GM19467 (cell line): ENCODE data around the gene MICALL1.

Experiments used
- ATAC-seq: cut with Tn5 transposase; IDR thresholded peaks from one replicate; pipeline ENCODE4 v1.9.1; 2021; ENCODE audit warnings: mild to moderate bottlenecking, moderate library complexity; ENCODE audit not compliant: unreplicated experiment

The MICALL1 gene

DNA sequence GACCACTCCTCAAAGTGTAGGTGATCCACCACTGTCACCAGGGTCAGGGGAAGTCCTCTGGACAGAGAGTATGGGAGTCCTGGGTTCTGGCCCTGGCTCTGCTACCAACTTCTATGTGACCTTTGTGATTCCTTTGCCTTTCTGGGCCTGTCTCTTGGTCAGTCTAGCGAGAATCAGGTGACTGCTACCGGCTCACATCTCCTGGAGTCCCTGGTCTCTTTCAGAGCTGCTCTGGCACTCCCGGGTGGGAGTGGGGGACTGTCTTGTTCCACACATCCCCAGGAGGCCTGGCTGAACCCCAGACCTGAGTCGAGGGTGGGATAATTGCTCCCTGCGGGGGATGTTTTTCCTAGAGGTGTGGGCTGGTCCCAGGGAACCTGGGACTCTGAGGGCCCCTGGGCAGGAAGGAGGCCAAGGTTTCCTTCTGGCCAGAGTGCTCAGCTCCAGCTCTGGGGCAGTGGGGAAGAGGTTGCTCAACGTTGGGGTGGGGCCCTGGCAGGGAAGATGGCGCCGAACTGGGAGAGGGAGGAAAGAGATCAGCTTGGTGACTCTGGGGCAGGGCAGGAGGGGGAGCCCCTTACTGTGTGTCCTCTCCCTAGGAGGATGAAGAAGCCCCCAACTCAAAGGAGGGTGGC is 76.2 kb downstream of the MICALL1 start:
- no peak for ATAC-seq

DNA sequence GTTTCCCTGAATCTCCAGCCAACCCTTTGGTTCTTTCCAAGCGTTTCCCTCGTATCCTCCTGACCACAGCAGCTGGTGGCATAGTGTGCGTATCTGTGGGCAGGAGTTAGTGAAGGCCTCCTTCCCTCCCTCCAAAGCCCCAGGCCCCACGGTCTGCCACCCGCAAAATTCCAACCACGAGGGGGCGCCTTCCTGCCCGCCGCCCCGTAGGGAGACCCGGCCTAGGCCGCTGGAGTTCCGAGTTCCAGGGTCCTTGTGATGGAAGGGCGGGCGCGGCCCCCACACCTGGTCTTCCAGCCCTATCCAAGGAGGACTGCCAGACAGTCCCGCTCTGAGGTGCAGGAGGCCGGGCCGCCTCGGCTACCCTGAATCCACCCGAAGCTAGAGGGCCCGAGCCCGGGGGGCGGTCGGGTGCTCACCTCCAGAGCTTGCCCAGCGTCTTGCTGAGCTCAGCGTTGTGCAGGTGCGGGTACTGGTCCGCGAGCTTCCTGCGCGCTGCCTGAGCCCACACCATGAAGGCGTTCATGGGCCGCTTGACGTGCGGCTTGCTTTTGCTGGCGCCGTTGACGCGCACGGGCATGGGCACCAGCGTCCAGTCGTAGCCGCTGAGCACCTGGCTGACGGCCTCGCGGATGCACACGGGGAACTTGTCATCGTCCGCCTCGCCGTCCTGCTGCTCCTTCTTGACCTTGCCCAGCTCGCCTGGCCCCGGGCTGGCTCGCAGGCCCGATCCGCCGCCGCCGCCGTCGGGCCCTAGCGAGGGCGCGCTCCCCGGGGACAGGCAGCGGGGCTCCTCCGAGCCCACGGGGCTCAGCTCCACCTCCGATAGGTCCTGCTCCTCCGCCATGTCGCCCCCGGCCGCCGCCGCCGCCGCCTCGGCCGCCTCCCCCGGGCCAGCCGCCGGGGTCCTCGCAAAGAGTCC is 77.1 kb downstream of the MICALL1 start:
- ATAC-seq: no peak

- no peak for ATAC-seq
These were observed 78.0 kb downstream of the MICALL1 start, which contains the start of gene SOX10 for GRCh38 chr22:37983860-37984791. SOX10 (minus strand) TSS chr22:37984555; CDS start chr22:37983784, 771 bp downstream.

- ATAC-seq: no peak
These were observed 79.0 kb downstream of the MICALL1 start for GRCh38 chr22:37985050-37985585.

DNA sequence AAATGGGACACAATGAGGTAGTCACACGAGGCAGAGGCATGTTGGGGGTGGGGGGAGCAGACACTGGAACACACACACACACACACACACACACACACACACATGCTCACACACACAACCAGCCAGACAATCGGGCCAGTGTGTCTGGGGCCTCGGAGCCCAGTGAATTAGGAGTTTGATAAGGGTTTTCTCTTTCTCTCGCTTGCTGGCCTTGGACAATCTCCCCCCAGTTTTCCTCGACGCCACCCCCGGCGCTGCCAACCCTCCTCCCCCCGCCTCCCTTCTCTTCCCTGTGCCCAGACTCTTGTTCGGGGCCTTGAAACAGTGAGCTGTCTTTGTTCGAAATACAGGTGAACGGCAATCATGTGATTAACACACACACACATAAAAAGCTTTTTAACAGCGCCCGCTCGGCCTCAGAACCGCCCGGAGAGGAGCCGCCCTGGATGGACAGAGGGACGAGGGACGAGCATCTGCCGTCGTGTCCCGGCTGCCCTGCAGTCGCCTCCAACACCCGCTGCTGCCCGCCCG is 79.7 kb downstream of the MICALL1 start:
- ATAC-seq: no peak

GRCh38 chr22:37986371-37986770 is 80.3 kb downstream of the MICALL1 start:
- no peak for ATAC-seq

- ATAC-seq: no peak
These were observed 83.3 kb downstream of the MICALL1 start for GRCh38 chr22:37989146-37990045.

DNA sequence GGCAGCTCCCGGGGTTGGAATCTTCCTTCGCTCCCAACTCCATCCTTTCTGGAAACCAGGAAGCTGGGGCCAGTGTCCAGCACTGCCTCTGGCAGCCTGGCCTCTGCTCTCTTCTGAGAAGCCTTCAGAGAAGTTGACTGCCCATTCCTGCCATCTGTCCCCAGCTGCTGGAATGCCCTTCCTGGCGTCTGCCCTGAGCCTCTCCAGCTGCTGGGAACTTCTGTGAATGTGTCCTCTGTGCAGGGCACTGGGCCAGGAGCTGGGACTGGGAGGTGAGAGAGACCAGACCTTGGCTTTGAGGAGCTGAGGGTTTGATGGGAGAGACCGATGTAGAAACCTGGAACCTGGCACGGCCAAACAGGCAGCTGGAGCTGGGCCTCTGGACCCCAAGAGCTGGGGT is 84.2 kb downstream of the MICALL1 start:
- no peak for ATAC-seq

DNA sequence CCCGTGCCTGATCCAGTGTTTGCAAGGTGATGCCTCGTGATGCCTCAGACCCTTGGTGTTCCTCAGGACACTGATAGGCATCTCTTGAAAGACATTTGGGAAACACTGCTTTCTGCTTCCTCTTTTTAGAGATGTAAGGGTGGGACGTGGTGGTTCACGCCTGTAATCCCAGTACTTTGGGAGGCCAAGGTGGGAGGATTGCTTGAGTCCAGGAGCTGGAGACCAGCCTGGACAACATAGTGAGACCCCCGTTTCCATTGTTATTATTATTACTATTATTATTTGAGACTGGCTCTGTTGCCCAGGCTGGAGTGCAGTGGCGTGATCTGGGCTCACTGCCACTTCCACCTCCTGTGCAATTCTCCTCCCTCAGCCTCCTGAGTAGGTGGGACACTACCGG is 84.8 kb downstream of the MICALL1 start:
- no peak for ATAC-seq

DNA sequence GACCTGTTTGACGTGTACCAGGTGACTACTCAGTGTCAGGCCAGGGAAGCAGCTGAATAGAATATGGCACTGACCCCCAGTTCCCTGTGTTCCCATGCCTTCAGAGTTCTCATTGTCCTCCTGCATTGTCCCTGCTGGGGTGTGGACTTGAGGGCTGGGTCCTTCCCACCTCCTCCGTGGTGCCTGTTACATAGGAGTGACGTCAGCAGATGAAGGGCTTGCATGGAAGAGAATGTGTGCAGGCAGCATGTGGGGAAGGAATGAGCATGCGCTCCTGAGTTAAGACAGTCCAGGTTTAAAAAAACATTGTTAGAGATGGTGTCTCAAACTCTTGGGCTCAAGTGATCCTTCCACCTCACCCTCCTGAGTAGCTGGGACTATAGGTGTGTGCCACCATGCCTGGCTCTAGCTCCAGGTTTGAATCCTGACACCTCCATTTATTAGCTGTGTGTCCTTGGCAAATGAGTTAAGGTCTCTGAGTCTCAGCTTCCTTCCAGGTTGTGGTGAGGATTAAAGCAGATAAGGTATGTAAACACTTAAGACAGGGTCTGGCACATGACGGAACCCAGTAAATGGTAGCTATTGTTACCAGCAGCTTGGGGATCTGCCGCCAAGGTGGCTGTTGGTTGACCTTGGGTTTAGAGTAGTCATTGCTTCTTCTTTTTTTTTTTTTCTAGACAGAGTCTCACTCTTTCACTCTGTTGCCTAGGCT is 85.8 kb downstream of the MICALL1 start:
- no peak for ATAC-seq
